Measurements from ENCODE around the gene VMP1.
A peak's percentile ranks its signal among the peaks of the same experiment; 100 is the strongest.
"Not testable (repeated sequence)": the region's sequence is repeated elsewhere in the genome, so short reads cannot be mapped to it uniquely, and the experiment has no call there.

VMP1 gene

DNA sequence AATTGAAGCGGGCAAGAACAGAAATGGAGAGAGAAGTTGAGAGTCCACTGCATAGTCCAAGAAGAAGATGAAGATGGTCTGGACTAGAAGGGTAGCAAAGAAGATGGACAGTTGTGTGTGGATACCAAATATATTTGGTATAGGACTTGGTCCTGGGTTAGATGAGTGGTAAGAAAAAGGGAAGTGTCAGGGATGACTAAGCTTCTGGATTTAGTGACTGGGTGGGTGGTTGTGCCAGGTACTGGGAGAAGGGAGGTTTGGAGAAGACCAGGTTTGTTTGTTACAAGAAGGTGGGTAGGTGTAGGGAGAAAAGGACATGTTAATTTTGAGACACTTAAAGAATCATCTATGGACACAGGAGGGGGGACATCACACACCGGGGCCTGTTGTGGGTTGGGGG is 5.4 kb downstream of the VMP1 start:
- DNase-seq, result peak; percentile 8

DNA sequence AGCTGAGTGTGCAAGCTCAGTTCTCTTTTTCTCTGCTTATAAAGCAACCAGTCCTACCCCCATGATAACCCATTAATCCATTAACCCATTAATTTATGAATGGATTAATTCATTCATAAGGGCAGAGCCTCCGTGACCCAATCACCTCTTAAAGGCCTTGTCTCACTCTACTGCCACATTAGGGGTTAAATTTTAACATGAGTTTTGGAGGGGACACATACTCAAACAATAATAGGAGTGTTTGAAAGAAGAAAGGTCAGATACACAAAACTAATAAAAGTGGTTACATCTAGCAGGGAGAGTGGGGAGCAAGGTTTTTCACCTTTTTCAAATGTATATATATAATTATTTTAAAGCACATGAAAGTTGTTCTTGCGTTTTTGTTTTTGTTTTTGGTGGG is 6.8 kb downstream of the VMP1 start:
- no peak for DNase-seq

DNA sequence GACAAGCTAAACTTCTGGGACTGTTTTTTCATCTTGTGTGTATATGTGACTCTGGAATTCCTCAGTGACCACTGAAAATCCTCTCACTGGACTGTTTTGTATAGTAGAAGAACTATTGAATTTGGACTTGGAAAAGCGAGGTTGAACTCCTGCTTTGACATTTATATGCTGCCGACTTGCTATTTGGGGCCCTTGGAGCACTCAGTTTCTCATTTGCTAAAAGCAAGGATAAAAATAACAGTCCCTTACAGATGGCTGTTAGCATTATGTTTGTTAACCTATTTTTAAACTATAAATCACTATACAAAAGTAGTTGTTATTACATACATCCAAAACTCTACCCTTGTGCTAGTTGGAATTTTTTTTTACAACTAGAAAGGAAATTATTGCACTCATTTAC is 9.0 kb downstream of the VMP1 start:
- no peak for DNase-seq

DNA sequence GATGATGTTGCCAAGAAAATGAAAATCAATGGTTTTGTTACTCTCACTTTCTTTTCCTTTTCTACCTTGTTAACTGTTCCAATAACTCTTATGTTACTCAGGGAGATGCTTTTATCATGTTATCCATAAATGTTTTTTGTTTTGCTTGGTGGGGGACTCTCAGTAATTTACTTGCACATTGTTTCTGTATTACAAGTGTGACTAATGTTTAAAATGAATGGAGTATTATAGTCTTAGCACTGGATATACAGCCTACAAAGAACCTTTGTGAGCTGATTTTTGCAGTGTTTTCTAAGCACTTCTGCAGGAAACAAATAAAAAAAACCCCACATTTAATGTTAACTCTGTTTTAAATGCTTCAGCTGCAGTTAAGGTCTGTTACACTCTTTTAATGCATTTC is 12.1 kb downstream of the VMP1 start:
- DNase-seq, result no peak

DNA sequence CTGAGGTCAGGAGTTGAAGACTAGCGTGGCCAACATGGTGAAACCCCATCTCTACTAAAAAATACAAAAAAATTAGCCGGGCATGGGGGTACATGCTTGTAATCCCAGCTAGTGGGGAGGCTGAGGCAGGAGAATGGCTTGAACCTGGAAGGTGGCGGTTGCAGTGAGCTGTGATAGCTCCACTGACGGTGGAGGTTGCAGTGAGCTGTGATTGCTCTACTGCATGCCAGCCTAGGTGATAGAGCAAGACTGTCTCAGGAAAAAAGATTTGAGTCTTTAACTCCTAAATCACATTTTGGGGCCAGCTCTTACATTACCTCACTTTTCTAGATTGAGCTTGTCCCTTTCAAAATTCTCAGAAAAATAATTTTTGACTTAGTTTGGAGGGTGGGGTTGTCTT is 15.2 kb downstream of the VMP1 start:
- DNase-seq, result no peak

DNA sequence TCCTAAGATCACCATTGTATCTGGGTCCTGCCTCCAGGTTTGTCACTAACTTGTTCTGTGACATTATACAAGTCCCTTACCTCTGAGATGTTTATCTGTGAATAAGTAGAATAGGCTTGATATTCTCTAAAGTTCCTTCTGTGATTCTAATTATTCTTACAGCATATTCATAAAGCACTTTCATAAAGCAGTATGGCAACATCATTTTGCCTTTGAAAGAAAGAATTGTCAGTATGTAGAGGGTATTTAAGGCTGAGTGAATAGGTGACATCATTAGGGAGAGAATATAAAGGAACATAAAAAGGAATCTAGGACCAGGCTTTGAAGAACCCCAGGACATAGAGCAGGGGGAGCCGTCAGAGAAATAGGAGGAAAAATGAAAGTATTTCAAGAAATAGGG is 15.6 kb downstream of the VMP1 start:
- no peak for DNase-seq

DNA sequence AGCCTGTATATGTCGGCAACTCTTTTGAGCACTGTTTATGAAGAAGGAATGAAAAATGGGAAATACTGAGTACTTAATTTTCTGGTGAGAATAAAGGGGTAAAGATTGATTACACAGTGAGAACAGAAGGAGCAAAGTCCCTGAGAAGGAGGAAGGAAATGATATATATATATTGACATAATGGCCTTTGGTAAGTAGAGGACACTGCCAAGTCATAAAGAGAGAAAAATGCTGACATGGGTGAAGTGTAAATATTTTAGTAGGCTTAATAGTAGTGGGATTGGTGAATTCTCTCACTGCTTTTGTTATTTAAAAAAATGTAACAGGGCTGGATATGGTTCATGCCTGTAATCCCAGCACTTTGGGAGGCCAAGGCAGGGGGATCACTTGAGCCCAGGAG is 16.2 kb downstream of the VMP1 start:
- DNase-seq, result no peak

DNA sequence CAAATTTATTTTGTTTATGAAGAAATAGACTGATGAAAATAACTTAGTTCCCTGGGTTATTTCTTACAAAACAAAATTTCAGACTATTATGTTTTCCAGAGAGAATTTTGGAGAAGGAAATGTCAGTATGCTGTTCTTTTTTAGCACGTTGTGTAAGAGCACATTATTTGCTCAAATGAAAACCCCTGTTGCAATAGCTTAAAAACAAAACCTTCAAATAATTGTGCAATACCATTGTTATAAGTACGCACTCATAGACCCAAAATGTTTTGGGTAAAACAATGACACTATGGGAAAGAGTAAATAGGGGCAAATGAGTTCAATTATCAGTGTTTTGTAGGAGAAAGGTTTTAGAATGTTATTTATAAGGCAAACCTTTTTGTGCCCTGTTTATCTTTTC is 18.2 kb downstream of the VMP1 start:
- DNase-seq, result no peak

DNA sequence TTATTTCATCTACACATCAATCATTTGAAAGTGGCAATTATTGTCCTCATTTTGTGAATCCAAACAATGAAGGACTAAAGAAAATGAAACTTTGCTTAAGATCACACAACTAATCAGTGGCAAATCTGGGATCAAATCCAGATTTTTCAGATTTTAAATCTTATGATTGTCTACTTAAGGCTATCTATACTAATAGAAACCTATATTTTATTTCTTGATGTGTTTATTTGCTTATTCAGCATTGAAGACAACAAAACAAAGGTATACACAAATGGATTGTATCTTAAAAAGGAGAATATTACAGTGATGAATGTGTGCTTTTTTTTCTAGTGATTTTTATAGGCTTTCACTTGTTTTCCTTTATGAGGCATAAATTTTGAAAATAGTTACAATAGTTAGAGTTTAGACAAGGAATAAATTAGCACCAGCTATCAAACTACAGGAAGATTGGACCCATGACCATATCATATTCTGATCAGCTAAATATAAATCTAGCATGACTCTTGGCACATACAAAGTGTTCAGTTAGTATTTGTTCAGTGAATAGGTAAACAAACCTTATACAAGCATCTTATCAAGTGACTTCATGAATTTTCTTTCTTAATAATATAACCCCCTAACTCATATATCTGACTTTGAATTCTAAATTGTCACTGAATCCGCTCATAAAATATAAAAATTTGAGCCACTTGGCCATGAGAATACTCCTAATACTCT is 20.5 kb downstream of the VMP1 start:
- no peak for DNase-seq

DNA sequence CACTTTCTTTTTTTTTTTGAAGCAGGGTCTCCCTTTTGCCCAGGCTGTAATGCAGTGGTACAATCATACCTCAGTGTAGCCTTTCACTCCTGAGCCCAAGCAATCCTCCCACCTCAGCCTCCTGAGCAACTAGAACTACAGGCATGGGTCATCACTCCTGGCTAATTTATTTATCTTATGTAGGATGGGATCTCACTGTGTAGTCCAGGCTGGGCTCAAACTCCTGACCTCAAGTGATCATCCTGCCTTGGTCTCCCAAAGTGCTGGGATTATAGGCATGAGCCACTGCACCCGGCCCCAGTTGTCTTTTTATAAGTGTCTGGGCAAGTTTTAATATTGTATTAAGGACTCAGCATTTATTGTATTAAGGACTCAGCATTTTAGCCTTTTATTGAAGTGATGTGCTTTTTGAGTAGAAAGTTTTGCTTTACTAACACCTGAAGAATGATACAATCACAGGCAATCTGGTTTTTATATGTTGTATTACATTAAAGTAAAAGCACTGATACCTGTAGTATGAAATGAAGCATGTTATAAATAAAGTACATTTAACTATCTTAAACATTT is 22.9 kb downstream of the VMP1 start:
- DNase-seq, result no peak

DNA sequence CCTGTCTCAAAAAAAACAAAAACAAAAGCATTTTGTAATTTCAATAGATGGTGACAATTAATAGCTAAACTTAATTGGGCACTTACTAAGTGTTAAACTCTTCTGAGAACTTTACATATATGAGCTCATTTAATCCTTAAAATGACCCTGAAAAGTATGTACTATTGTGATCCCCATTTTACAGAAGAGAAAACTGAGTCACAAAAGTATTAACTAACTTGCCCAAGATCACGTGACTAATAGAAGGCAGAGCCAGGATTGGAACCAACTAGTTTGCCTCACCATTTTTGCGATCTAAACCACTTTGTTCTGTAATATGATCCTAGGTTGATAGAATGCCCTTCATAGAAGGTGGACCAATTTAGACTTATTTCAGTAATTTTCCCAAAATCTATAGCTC is 26.2 kb downstream of the VMP1 start:
- no peak for DNase-seq

DNA sequence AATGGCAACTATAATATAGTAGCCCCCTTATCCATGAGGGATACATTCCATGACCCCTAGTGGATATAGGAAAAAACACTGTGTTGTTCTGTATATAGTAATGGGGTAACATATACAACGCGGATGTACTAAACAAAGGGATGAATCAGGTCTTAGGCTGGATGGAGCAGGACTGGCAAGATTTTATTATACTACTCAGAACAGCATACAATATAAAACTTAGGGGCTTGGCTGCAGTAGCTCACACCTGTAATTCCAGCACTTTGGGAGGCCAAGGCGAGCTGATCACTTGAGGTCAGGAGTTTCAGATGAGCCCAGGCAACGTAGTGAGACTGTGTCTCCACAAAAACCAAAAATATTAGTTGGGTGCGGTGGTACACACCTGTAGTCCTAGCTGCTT is 26.8 kb downstream of the VMP1 start:
- no peak for DNase-seq

DNA sequence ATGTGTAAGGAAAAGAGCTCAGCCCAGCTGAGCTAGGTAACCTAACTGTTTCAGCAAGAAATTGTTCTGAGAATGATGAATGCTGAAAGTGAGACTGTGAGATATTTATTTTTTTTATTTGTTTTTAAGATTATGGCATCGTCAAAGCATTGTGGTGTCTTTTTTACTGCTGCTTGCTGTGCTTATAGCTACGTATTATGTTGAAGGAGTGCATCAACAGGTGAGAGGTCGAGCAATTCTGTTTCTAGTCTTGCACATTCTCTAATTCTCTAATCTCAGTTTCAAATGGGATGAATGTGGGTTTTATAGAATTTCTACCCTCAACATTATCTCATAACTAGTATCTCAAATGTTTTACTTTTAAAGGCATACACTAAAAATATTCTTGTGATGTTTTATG is 29.9 kb downstream of the VMP1 start:
- DNase-seq, result no peak

DNA sequence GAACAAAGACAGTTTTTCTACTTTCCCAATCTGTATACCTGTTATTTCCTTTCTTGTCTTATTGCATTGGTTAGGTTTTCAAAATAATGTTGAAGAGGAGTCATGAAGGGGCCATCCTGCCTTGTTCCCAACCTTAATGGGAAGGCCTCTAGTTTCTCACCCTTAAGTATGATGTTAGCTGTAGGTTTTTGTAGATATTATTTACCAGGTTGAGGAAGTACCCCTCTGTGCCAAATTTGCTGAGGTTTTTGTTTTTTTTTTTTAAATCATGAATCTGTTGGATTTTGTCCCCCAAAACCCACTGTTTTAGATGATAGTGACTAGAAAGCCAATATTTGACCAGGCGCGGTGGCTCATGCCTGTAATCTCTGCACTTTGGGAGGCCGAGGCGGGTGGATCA is 36.4 kb downstream of the VMP1 start:
- no peak for DNase-seq

DNA sequence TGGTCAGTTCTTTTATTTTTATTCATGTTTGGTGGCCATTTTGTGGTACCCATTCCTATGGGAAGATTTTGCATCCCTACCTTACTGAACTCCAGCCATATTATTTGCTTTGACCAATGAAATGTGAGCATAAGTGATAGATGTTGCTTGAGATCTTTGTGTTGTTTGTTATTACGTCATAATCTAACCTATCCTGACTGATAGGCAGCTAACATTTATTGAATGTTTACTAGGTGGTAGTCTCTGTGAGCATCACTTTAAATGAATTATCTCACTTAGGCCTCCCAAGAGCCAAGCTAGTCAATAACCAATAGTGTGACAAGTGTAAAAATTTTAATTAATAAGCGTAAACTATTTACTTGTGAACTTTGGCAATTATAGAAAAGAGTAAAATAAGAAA is 37.6 kb downstream of the VMP1 start:
- no peak for DNase-seq

DNA sequence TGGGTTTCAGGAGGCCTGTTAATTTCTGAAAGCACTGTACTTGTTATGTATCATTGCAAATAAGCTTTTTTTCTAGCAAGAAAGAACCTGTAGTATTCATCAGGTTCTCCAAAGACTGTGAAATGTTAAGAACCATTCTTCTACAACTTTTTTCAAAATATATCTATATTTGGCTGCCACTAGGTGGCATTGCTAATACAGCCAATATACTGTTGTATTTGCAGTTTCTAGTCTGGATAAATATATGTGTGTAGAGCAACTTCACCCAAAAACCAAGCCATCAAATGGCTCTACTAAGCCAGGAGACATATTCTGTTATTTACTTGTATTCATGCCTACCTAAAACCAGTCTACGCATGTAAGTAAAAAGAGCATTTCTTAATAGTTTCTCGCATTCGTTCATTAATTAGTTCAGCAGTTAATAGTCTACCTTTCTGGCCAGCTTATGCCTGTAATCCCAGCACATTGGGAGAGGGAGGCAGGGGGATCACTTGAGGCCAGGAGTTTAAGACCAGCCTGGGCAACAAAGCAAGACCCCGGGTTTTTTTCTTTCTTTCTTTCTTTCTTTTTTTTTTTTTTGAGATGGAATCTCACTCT is 39.5 kb downstream of the VMP1 start:
- DNase-seq, result peak; percentile 3

DNA sequence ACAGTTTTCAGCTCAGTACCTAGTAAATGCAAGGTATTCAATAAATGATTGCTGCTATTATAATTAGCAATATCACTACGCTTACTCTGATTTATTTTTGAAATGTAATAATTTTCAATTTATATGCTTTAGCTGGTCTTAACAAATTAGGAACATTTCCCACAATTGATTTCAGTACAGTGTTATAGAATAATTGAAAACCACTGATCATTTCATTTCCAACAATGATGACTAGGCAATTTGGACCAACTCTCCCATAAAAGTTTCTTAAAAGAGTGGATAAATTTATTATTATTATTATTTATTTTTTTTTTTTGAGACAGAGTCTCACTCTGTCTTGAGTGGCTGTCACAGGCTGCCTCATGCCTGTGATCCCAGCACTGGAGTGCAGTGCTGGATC is 41.1 kb downstream of the VMP1 start:
- no peak for DNase-seq

DNA sequence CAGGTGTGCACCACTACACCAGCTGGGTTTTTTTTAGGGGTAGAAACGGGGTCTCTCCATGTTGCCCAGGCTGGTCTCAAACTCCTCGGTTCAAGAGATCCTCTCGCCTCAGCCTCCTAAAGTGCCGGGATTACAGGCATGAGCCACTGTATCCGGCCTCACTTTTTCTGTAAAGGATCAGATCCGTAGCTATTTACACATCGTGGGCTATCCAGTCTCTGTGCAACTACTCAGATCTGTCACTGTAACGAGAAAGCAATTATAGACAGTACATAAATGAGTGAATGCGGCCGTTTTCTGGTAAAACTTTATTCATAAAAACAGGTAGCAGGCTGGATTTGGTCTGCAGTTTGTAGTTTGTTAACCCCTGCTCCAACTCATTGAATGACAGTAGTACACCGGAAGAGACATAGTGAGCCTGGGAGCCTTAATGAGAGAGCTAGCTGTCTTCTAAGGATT is 44.5 kb downstream of the VMP1 start:
- no peak for DNase-seq

DNA sequence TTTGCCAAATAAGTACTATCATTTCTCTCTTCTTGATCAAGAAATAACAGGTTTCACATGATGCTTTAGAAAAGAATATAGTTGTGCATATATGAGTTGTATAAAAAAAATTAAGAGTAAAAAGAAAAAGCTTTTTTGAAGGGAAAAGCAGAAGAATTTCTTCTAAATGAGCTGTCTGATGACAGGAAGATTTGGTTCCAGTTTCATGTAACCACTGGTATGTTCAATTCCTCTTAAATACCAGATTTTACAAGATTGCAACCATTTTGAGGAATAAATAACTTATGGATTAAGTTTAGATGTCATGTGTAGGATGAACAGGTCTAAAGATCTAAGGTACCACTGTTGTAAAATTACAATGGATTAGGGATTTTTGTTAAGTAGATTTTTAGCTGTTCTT is 45.0 kb downstream of the VMP1 start:
- no peak for DNase-seq

DNA sequence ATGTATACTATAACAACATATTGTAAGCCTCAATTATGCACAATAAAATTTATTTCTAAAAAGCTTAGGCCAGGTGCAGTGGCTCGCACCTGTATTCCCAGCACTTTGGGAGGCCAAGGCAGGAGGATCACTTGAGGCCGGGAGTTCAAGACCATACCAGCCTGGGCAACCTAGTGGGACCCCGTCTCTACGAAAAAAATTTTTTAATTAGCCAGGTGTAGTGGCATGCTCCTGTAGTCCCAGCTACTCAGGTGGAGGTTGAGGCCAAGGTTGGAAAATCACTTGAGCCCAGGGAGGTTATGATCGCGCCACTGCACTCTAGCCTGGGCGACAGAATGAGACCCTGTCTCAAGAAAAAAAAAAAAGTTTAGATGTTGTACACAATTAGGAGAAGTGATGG is 45.5 kb downstream of the VMP1 start:
- DNase-seq, result no peak

DNA sequence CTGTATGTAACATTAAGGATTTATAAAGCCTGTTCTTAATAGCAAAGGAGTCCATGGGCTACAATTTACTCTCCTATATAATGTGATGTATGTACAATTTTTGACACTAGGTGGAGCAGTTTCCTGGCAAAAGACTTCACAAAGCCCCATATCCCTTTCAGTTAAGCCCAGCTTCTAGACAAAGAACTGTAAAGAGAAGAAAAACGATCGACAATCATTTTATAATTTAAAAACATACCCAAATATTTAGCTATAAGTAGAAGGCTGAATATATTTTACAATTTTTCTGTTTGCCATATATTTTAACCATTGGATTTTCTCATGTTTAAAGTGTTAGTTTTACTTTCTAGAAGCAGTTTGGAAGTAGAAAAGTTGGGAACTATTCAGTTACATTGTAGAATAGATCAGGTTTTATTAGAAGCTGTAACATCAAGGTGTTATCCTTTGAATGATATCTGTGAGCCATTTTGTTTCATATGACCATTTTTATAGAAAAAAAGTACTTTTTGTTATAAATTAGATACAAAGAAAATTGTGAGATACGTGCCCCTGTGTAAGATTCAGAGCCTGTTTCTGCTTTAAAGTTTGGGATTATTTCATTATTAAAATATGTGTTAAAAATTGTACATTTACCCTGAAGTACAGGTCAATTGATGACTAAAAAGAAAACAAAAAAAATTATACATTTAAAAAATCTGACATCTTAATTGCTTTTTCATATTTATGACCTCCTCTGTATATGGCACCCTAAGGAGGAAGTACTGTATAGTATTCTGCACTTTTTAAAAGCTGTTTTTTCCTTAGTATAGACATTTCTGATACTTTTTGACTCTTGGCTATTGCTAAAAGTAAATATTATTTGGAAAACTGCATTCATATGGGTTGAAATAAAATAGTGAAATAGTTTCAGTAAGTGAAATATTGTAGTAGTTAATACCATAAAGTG is 46.3 kb downstream of the VMP1 start:
- peak; percentile 64 for DNase-seq

DNA sequence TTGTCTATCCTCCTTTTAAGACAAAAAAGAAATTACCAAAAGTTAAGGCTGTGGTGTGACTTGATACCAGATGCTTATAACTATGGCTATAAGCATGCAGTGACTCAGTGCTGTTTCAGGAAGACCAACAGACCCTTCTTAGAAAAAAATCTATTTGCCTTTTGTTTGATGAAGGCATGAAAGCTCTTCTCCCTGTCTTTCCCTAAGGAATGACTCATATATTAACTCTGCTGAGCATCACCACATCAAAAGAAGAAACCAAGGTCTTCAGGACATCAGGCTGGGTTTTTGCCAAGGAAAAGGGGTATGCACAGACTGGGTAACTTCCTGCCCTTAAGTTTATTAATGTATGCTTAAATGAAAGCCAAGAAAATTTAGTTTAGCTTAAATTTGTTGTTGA is 47.1 kb downstream of the VMP1 start:
- DNase-seq, result no peak

DNA sequence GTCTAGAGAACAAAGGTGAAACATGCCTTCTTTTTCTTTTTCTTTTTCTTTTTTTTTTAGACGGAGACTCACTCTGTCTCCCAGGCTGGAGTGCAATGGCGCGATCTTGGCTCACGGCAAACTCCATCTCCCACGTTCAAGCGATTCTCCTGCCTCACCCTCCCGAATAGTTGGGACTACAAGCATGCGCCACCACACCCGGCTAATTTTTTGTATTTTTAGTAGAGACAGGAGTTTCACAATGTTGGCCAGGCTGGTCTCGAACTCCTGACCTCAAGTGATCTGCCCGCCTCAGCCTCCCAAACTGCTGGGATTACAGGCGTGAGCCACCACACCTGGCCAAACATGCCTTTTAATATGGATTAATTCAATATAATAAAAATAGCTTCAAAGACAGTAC is 47.6 kb downstream of the VMP1 start:
- not testable (repeated sequence) for DNase-seq

Data from GDM1 (cell line).